Right hindlimb (tissue), 1 donor: Measurements from ENCODE around the gene IGFBP3.

Source experiments
- DNase-seq: peaks from one replicate; pipeline ENCODE4 v3.0.0-alpha.2; 2018

IGFBP3 gene

GRCh38 chr7:45872116-45873034 lies 48.7 kb downstream of the IGFBP3 start:
- no peak for DNase-seq

GRCh38 chr7:45869426-45869825 lies 51.6 kb downstream of the IGFBP3 start:
- no peak for DNase-seq

- no peak for DNase-seq
These were observed 53.6 kb downstream of the IGFBP3 start for GRCh38 chr7:45867471-45867870.

GRCh38 chr7:45865594-45866410 lies 55.3 kb downstream of the IGFBP3 start:
- no peak for DNase-seq

GRCh38 chr7:45863715-45864114 lies 57.4 kb downstream of the IGFBP3 start:
- DNase-seq: no peak
